IPS DF 19.7 (cell line): ENCODE results near the gene PFKFB2.

Experiments used
- DNase-seq: peaks from one replicate; pipeline ENCODE4 v3.0.0-alpha.2; 2013; ENCODE audit warnings: low read depth, low spot score

Gene PFKFB2

DNA sequence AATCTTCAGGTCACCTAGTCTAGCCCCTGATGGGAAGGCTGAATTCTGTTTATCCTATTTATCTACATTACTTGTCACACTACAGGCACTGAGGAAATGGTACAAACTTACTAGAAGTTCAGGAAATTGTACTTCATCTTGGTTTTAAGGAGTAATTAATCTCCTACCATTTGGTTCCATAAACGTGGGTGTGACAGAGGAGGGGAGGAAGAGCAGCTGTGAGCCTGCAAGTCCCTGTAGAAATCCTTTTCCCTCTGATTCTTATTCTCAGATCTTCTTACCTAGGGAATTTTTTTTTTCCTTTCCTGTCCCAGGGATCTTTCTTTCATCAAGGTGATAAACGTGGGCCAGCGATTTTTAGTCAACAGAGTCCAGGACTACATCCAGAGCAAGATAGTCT lies 14.1 kb downstream of the PFKFB2 start:
- no peak for DNase-seq

DNA sequence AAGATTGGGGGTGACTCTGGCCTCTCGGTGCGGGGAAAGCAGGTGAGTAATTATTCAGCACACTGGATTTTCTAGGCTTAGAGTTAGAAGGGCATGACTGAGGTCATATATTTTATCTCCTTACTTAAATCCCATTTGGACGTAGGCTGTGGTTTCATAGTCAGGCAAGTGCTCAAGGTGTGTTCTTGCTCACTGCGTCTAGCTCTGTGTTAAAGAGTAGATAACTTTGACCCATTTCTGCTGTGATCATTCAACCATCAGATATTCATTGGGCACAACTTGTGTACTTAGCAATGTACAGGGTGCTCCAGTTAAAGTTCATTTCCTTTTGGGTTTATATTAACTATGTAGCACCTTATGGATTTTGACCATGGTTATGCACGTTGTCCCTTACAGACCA lies 14.6 kb downstream of the PFKFB2 start:
- DNase-seq = no peak

DNA sequence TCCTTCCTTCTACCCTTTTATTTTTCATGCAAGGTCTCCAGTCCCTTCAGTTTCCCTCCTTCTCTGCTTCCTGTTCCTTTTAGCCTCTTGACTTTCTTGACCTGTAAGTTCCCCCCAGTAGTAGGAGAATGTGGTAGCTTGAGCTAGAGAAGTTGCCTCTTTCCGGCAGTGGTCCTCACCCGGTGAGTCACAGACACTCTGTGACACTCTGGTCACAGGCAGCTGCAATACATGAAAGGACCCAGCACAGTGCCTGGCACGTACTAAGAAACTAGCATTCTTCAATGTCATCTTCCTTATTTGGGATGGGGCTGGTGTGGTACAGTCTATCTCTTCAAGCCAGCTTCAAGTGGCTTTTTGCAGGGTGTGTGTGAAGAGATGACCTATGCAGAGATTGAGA lies 16.0 kb downstream of the PFKFB2 start:
- no peak for DNase-seq

DNA sequence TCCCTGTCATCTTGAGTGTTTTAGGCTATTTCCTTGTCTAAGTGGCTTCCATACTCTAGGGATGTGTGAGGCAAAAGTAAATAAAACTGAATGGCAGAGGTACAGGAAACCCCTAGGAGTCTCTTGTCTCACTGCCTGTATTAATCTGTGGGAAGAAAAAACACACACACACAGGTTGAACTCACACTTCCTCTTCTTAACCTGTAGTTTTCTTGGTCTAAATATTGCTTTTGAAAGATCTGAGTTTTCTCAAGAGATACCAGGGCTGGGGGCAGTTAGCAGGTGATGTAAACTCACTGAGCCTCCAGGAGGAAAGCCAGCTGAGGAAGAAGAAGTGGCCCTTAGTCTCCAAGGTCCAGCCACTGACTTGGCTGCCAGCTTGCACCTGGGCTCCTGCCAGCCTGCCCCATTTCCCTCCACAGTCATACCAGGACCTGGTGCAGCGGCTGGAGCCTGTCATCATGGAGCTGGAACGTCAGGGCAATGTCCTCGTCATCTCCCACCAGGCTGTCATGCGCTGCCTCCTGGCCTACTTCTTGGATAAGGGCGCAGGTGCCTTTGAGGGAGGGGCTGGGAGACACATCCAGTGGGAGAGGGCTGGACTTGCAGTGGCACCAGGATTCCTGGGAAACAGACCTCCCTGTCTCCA lies 16.9 kb downstream of the PFKFB2 start:
- DNase-seq = no peak

DNA sequence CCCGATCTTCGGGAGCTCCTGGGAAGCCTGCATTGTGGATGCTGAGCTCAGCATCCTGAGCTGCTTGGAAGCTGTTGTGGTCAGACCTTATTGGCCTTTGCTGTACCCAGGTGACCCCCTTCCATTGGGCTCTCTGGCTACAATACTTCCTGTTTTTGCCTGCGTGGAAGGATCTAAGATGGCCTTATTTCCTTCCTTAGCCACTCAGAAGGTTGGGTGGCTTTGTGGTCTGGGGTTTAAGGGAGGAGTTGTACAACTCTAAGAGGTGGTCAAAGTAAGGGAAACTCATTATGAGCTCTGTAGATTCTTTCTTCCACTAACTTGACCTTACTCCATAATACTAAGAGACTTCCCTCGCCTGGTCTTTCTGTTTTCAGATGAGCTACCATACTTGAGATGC lies 17.7 kb downstream of the PFKFB2 start:
- DNase-seq = no peak

DNA sequence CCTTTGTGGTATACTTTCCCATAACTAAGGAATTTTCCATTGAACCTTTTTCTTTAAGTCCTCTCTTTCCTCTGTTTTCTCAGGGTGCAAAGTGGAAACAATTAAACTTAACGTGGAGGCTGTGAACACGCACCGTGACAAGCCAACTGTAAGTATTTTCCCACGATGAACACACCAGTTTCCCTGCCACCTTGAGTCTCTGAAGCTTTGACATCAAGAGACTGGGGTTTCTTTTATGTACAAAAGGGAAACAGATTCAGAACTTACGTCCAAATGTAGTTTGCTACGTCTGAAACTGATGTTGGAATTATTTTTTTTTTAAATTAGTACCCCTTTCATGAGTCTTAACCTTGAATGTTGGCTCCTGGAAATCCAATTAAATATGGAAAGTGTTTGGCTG lies 18.4 kb downstream of the PFKFB2 start:
- DNase-seq = no peak

DNA sequence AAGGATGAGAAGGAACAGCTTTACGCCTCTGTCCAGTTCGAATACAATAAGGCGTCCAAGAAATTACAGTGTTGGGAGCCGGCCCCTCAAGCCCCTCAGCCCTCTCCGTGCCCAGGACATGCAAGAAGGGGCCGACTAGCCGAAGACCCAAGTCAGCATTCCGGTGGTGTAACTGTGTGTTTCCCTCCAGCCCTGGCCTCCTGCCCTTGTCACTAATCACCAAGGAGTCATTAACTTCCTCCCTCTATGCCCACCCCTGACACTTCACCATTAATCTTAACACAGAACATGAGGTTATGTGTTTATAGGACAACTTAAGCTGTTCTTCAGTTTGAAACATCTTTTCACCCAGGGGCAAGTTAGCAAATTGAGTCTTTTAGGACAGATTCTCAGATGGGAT lies 19.2 kb downstream of the PFKFB2 start:
- DNase-seq = no peak

DNA sequence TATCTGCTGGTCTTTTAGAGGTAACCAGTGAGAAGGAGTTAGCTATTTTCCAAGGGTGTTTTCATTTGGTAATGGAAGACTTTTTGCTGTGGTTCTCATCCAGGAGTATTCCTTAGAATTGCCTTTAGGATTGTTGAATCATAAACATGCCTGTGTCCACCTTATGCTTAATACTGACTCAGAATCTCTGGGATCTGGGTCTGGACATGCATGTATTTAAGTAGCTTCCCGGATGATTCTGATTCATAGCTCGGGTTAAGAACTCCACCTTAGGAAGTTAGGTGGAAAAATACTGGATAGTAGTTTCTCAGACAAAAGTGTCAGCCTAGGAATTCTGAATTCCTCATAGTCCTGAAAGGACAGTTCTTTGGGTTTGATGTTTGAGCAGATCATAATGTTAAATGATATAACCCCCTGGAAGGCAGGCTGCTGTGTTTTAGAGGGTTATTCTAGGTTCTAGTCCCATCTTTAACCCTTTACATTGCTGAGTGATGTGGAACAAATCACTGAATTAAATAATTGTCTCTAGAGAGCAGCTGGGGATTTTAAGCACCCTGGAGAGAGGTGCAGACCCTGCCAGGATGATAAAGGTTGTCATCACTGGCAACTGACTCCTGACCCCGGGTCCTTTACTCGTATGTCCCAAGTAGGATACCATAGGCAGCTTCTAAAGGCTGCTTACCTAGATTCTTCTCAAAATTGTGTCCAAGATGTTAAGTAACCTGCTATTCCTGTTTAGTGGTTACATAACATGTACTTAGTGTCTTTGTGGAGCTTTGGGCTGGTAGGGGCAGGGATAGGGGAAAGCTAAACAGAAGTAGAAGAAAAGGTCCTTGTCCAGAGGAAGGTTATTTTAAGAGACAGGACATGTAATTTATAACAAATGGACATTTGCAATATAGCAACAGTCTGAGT lies 21.1 kb downstream of the PFKFB2 start:
- no peak for DNase-seq

DNA sequence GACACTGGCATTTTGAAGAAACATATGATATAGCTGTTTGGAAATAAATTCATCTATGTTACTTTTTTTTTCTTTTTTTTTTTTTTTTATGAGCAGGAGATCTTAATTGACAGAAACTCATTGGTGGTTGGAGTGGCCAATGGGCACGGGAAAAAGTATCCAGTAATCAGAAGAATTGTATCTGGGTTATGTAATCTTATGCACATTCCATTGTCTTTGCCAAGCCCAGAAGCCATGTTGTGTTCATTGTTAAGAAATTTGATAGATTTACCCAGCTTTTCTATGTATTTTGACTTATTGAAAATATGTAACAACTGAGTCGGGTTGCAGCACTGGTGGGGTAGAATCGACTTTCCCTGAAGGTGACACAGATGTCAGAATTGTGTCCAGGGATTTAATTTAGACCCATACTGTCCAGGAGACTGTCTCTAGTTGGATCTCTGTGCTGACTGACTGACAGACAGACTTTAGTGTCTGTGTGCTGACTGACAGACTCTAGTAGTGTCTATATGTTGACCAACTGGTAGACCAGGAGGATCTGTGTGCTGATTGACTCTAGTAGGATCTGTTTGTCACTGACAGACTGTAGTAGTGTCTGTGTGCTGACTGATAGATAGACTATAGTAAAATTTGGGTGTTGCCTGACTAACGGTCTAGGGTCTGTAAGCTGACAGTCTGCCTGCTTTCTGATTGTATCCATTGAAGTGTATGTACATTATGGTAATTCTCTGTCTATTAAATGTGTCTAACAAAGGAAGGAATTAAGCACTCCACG lies 23.3 kb downstream of the PFKFB2 start:
- DNase-seq = no peak

DNA sequence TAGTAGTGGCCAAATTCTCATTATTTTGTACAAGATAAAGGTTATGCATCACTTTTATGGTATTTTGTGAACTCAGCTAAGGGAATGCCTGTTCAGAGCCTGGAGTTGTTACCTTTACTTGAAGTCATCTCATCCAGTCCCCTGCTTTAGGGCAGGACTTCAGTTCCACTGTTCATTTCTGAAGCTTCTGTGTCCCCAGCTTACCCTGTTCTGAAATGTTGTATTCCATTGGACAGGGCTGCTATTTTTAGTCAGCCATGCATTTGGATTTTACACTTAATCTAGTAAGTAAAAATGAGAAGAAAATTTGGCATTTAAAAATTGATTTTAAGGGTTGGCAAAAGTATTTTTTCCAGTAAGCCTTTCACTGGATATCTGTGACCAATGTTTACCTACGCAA lies 23.9 kb downstream of the PFKFB2 start:
- DNase-seq = no peak

DNA sequence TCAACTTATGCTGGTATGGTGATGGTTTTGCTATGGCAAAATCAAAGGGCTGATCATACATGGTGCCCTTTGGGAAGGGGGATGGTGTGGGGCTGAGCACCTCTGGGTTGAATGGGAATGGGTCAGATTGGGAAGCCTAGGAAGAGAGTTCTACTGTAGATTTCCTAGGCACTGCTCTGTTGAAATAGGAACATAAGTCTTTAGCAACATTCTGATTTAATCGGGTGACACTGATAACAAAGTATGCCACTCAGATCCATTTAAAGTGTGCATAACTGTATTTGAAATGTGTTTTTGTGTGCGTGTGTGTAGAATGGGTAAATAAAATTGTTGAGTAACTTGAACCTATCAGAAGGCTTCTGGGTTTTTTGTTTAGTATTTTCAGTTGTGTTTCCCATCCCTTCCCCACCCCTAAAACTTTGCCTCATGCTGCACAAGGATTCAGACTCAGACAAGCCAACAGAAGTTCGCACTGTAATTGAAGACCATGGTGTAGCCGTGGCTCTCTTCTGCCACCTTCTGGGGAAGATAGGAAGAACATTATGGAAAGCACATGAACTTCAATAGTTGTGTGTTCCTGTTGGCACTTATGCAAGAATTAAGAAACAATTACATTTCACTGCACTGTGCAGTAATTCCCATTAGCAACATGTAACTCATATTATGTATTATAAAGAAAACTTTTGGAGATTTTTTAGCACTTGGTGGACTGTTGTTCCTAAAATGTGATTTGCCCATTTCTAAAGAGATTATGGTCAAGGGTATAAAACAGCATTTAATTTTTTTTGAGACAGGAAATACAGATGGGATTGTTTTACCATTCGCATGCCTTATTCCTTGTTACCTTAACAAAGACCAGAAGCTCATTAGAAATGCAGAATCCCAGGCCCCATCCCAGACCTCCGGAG lies 24.6 kb downstream of the PFKFB2 start:
- DNase-seq = no peak

DNA sequence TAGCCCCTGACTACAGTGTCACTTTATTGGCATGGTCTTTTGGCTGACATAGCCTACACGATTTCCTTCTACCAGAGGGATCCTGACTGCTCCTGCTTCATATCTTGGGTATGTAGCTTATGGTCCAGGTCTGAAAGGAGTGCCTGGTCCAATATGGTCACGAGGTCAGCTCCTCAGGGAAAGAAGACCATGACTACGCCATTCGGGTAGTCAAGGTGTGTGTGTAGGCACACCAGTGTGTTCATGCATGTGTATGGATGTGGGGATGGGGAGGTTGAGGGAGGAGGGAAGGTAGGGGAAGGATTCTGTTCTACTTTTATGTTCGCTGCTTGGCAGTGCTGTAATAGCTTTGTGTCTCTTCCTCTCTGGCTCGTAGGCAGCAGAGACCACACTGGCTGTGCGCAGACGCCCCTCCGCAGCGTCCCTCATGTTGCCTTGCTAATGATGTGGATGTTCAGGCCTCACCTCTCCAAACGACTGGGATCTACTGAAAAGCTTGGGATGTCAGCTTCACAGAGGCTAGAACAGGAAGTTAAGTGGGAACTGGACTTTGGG lies 25.6 kb downstream of the PFKFB2 start:
- no peak for DNase-seq

DNA sequence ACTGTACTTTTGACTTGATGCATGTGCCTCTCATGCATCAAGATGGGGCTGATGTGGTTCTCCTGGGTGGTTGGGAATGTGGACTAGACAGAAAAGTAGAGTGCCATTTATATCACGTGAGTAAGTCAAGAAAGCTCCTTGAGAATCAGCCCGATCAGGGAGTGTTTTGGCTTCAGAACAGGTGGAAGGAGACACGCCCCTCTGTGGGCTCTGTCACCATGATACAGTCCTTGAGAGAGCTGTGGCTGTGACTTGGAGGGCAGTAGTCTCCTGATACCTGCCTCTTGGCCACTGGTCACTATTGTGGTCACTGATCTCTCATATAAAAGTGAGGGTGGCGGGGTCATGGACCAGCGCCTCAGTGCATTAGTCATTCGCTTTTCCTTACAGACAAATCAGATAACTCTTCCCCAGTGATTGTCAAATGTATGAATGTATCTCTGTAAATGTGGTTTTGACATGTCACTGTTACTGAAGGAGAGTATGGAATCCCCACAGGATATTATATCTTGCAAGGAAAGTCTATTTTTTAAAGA lies 26.7 kb downstream of the PFKFB2 start:
- no peak for DNase-seq

DNA sequence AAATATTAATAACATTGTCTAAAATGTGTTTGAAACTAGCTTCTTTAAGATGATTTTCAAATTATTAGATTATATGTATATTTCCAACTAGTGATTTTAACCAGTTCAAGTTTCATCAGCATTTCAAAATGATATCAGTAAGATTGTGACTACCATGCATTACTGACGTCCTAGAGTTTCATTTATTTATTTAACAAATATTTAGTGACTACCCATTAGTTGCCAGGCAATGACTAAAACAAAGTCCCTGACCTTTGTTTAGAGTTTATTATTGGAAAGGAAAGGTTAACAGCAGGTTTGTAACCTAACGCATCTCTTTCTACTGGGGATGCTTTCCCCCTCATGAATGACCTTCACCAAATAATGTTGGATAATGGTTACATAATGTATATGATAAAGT lies 28.0 kb downstream of the PFKFB2 start:
- no peak for DNase-seq

DNA sequence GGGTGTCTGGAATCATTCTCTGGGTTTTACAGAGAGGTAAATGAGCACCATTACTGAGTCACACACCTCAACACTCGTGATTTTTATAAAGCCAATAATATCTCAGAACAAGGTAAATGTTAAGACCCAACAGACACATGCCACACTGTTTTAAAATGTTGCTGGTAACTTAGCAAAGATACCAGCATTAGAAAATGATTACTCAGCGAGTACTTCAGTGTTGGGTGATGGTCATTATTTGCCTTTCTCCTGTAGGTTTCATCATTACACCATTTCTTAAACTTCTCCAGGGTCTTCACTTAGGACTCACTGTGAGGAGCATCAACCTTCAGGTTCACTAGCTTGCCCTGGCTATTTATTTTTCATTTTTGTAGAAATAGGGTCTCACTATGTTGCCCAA lies 28.7 kb downstream of the PFKFB2 start:
- no peak for DNase-seq

DNA sequence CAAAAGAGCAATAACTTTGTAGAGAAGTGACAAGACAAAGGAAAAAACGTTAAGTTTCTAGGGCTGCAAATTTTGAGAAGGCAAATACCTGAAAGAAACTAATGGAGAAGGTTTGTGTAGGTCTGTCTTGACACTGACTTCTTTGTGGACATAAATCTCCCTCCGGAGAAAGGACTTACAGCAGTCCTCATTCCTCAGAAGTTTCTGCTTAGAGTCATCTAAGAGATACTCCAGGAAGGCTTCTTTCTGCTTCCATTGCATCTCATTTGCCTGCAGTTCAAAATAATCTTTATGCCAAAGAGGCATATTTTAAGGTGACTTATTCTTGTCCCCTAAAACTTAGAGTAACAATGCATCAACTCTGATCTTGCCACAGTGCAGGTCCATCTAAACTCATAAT lies 31.2 kb downstream of the PFKFB2 start:
- DNase-seq = no peak

DNA sequence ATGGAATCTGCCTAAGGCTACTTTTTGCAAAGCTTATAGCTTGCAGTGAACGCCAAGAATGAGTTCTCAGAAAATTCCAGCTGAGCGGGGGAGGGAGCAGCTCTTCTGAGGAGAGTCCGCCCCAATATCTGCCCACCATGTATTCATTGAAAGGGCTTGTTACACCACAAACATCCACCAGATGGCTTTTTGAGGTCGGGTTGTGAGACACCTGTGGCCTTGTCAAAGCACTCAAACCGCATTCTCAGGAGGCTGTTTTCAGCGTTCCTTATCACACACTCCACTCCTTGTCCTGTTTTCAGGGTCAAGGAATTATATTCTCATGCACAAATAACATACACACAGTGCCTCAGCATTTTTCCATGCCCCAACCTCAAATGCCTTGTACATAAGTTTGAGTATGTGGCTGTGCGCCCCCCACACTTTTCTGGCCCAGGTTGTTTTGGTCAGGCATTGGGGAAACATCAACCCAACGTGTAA lies 31.7 kb downstream of the PFKFB2 start:
- DNase-seq = peak; percentile 71

DNA sequence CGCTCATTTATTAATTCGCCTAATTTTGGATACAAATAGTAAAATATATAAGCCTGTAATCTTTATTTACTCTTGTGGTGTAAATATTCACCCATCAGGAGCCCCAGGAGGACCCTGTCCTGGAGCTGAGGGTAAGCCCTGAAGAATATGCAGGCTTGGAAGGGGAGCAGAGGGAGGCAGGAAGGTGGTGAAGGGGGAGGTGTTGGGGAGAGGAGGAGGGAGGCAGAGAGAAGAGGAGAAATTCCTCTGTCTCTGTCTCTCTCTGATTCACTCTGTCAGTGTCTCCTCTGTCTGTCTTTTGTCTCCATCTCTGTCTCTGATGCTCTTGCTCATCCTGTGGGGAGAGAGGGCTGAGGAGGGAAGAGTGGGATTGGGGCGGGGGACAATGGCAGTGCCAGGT lies 32.8 kb downstream of the PFKFB2 start:
- no peak for DNase-seq

DNA sequence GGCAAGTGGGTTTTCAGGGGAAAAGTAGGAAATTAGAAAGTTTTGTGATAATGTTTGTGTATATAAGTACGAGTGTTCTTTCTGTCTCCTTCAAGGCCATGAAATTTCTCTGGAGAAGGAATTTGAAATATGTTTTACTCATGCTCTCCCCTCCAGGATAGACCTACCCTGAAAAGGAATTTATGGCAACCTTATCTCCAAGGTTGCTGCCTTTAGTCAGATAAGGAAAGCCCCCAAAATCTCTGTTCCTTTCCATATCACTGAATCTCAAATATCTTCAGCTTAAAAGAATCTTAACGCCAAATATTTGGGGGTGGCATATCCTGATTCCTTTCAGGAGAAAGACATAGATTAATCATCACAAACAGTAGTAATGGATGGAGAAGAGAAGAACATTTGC lies 35.1 kb downstream of the PFKFB2 start:
- DNase-seq = no peak

DNA sequence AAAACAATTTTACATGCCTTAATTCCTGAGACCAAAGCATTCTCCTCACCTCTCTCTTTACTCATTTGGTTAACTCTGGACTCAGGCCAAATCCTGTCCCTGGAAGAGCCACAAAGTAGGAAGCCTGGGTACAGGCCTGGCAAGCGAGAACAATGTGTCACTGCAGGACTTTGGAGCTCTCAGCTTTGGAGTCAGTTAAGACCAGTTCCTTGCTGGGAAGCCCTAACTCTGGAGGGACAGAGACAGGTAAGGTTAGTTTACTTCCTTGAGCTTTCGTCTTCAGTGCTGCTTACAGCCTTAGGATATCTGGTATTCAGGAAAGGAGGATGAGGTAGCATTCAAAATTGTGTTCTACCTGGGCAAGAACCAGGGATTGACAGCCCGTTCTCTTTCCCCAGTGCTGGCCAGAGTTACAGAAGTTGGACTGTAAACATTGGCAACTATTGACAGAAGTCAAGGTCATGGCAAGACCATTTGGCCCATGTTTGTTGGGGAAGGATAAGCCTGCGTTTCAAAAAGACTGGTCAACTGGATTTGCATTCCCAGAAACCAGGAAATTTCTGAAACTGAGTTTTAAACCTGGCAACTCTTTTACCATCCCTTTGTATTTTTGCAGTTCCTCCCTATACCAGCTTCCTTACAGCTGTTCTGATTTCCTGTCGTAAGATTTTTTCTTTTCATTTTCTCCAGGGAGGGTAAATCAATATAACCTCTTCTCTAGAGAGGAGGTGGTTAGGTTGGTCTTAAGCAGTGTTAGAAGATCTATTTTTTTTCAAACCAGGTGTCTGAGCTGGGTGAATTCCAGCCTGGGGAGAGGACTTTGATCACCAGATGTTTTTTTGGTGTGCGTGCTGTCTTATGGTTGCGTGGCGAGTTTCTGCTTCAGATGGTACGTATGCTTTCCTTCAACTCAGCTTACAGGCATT lies 35.9 kb downstream of the PFKFB2 start, which contains the start of gene C4BPB:
C4BPB (plus strand) TSS at position 160 of the 926 bp plus-strand sequence; CDS start at position 832, 672 bp downstream.
- DNase-seq = no peak
